NB4 (cell line): Measurements from ENCODE around the gene EGFLAM.

Source experiments
- DNase-seq: peaks from one replicate; pipeline ENCODE4 v3.0.0; 2010; ENCODE audit warnings: low read depth
- H3K4me3 ChIP-seq: one replicate; pipeline ENCODE4 v1.5.1; 2011; ENCODE audit warnings: mild to moderate bottlenecking, low read depth, low read length, moderate library complexity
- CTCF ChIP-seq: IDR thresholded peaks from one replicate; pipeline ENCODE4 v1.5.1; 2012; ENCODE audit warnings: low read depth, low read length
- MAX ChIP-seq: IDR thresholded peaks from 2 replicates; pipeline ENCODE4 v1.6.1; 2011; ENCODE audit warnings: low read depth, low read length
- MYC ChIP-seq: IDR thresholded peaks from 2 replicates; pipeline ENCODE4 v1.6.1; 2011; ENCODE audit warnings: low read depth, low read length
- POLR2A ChIP-seq: IDR thresholded peaks from 2 replicates; pipeline ENCODE4 v1.6.1; 2011; ENCODE audit warnings: mild to moderate bottlenecking; ENCODE audit not compliant: insufficient read length; ENCODE audit errors: extremely low read depth

EGFLAM gene

GRCh38 chr5:38249301-38249700 is 9.1 kb upstream of the EGFLAM start:
- H3K4me3 ChIP-seq: no peak overlapping the region
- TF ChIP-seq POLR2A (no peak), MAX (no peak), CTCF (no peak), MYC (no peak)
- DNase-seq: no peak

GRCh38 chr5:38249812-38250211 is 8.5 kb upstream of the EGFLAM start:
- DNase-seq: no peak
- H3K4me3 ChIP-seq: no peak overlapping the region
- no peak for TF ChIP-seq MAX
- TF ChIP-seq POLR2A: no peak
- no peak for TF ChIP-seq MYC
- TF ChIP-seq CTCF: no peak

- TF ChIP-seq POLR2A (no peak), MYC (no peak), MAX (no peak), CTCF (no peak)
- no peak overlapping the region for H3K4me3 ChIP-seq
Observed at GRCh38 chr5:38250763-38251448, 7.5 kb upstream of the EGFLAM start.

GRCh38 chr5:38253759-38254158 is 4.6 kb upstream of the EGFLAM start:
- no peak for TF ChIP-seq CTCF
- TF ChIP-seq MAX: no peak
- no peak for TF ChIP-seq MYC
- no peak for TF ChIP-seq POLR2A
- H3K4me3 ChIP-seq: no peak overlapping the region
- DNase-seq: no peak

More at GRCh38 chr5:38250763-38251448, 7.5 kb upstream of the EGFLAM start:
- DNase-seq: no peak

- TF ChIP-seq MYC (no peak), POLR2A (no peak), CTCF (no peak), MAX (no peak)
- DNase-seq: no peak
- H3K4me3 ChIP-seq: no peak overlapping the region
Observed at GRCh38 chr5:38257308-38258041, 884 bp upstream of the EGFLAM start.
